Body of pancreas (tissue), 4 donors: Measurements from ENCODE around the gene RGS18. TPM values are rescaled to one million over a fixed set of nuclear protein-coding genes. Genes with fewer than 3 reads are reported as not detected.

ENCODE experiments used
- ATAC-seq: fragments of 150-250 bp; one replicate; pipeline ENCODE4 v1.9.1; 2016
- DNase-seq, 4 donors: peaks; one replicate each; pipeline ENCODE4 v3.0.0-alpha.2; 2019
- H3K27ac ChIP-seq, 4 donors: fragments of 200-600 bp; sonication (generic); 1 replicate in 3 of 4; 2 replicates in 1 of 4; pipeline versions ENCODE4 v1.5.1 to v1.6.1; 2016 to 2019; ENCODE audit warnings: mild to moderate bottlenecking in 1 of 4, mixed read lengths in 1 of 4, moderate library complexity in 1 of 4
- H3K27me3 ChIP-seq, 2 donors: fragments of 200-600 bp; sonication (generic); one replicate each; pipeline ENCODE4 v1.6.0; 2016; ENCODE audit warnings: mild to moderate bottlenecking in 1 of 2
- H3K36me3 ChIP-seq, 2 donors: fragments of 200-600 bp; sonication (generic); replicated peaks in 1 of 2; 2 replicates each; pipeline ENCODE4 v1.5.1; 2016; ENCODE audit warnings: low read depth in 2 of 2; ENCODE audit not compliant: insufficient read depth in 1 of 2
- H3K4me1 ChIP-seq: fragments of 200-600 bp; sonication (generic); one replicate; pipeline ENCODE4 v1.6.0; 2016
- H3K4me3 ChIP-seq, 2 donors: fragments of 200-600 bp; sonication (generic); 1 replicate in 1 of 2; 2 replicates in 1 of 2; pipeline ENCODE4 v1.5.1; 2016 to 2019
- H3K9me3 ChIP-seq, 3 donors: fragments of 200-600 bp; sonication (generic); 1 replicate in 2 of 3; 2 replicates in 1 of 3; pipeline ENCODE4 v1.5.1; 2016
- POLR2A ChIP-seq, 3 donors: fragments of 450-650 bp; IDR thresholded peaks; one replicate each; pipeline ENCODE4 v1.6.1; 2016; ENCODE audit warnings: antibody characterized with exemption in 3 of 3, mild to moderate bottlenecking in 2 of 3
- WGBS, 2 donors: methylation state at CpG; one replicate each; pipeline ENCODE4 v1.1.5; 2017; 5-methylcytosine and 5-hydroxymethylcytosine counted together
- intact Hi-C: fragments of 100-400 bp; cut with DNase I; formaldehyde crosslinking; loops from one replicate; pipeline ENCODE4 v1.15.1; 2023
- total RNA-seq, 2 donors: library from RNA; depleted of rRNA; stranded (reverse); fragments of >200 nt; gene quantifications; one replicate each; pipeline ENCODE4 v1.1.0, GENCODE V29; 2016
- TF ChIP-seq, protein P1 (sequence below), 7 experiments: fragments of 450-650 bp in 4 of 7; fragments of 200-600 bp in 3 of 7; sonication (generic) in 3 of 7; IDR thresholded peaks; one replicate each; pipeline ENCODE4 v1.5.1; 2016 to 2019; ENCODE audit warnings: antibody characterized with exemption in 7 of 7

The RGS18 gene
- total RNA-seq, 2 donors from 2014 or later: 1.0 to 2.3 TPM

DNA sequence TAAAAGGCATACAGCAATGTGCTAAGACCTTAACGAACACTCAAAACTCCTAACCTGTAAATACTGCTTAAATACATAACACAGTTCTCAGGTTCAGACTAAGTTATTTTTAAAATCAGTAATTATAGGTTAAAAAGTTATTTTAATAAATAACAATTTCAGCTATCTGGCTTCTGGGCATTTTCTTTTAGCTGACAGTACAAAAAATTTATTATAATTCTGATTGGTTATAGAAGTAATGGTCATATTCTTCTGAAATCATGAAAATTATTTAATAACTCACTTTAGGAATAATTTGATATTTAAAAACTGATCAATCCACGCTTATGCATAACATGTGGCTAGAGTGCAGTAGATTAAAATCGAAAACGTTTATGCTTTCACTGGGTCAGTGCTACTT is 10.7 kb downstream of the RGS18 start:
- Histone ChIP-seq H3K9me3 (no peaks in the 10 kb centered on the region), H3K27ac (no peak overlapping the region), H3K4me3 (no peak overlapping the region), H3K27me3 (no peaks in the 10 kb centered on the region), H3K36me3 (no peaks in the 10 kb centered on the region), H3K4me1 (peaks cover 7% of the 10 kb centered on the region)
- TF ChIP-seq, protein P1, sequence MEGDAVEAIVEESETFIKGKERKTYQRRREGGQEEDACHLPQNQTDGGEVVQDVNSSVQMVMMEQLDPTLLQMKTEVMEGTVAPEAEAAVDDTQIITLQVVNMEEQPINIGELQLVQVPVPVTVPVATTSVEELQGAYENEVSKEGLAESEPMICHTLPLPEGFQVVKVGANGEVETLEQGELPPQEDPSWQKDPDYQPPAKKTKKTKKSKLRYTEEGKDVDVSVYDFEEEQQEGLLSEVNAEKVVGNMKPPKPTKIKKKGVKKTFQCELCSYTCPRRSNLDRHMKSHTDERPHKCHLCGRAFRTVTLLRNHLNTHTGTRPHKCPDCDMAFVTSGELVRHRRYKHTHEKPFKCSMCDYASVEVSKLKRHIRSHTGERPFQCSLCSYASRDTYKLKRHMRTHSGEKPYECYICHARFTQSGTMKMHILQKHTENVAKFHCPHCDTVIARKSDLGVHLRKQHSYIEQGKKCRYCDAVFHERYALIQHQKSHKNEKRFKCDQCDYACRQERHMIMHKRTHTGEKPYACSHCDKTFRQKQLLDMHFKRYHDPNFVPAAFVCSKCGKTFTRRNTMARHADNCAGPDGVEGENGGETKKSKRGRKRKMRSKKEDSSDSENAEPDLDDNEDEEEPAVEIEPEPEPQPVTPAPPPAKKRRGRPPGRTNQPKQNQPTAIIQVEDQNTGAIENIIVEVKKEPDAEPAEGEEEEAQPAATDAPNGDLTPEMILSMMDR (IDR thresholded peaks at IDR 0.05): no peak
- TF ChIP-seq POLR2A (IDR thresholded peaks at IDR 0.05): no peak
- no peak for DNase-seq
- no peak for ATAC-seq
- intact Hi-C loops: no loop called here
- 36 to 41% methylated on average over 4 of the region's 4 CpGs for WGBS, 2 donors

DNA sequence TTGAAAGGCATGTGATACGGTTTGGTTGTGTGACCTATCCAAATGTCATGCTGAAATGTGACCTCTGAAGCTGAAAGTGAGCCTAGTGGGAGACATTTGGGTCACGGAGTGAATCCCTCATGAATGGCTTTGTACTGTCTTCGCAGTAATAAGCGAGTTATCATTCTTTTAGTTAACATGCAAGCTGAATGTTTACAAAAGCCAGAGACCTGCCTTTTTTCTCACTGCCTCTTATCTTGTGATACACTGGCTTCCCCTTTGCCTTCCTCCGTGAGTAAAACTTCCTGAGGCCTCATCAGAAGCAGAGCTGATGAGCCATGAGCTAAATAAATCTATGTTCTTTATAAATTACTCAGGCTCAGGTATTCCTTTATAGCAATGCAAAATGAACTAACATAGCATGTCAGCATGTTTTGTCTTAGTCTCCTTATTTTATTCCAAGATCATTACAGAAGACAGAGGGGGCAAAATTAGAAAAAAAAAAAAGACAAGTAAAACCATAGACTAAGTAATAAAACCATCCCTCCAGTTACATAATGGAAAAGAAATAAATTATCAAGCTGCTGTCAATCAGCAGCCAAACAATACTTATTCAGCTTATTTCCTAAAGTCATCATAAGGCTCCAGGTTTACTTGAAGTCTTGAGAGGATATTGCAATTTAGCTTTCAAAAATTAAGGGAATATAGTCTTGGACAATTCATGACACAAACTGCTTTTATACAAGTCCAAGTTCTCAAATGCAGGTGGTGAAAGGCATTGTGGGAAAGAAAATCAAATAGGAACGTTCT is 12.1 kb downstream of the RGS18 start:
- TF ChIP-seq, protein P1 (IDR thresholded peaks at IDR 0.05): no peak
- no peak for TF ChIP-seq POLR2A (IDR thresholded peaks at IDR 0.05)
- intact Hi-C loops: no loop called here
- Histone ChIP-seq H3K9me3 (no peaks in the 10 kb centered on the region), H3K27me3 (no peaks in the 10 kb centered on the region), H3K4me1 (peaks cover 7% of the 10 kb centered on the region), H3K27ac (no peak overlapping the region), H3K36me3 (no peaks in the 10 kb centered on the region), H3K4me3 (no peak overlapping the region)
- WGBS, 2 donors: 26 to 36% methylated on average over 6 of the region's 6 CpGs
- DNase-seq: no peak
- ATAC-seq: no peak

DNA sequence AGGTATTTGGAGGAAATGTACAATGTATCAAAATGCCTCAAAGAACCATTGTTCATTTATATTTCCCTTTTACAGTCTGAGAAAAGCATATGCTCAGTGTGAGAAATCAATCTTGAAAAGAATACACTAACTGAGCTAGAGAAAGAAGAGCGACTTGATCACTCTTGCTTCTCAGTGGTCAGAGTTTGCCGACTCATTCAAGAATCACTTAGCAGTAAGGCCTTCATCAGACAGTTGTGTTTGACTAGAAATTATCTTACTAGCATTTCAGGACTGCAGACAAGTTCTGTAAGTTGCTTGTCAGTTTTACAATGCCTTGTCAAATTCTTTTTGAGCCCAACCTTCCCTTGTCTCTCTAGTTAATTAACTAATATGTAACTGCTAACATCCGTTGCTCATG is 12.9 kb downstream of the RGS18 start:
- TF ChIP-seq, protein P1 (IDR thresholded peaks at IDR 0.05): no peak
- no peak for TF ChIP-seq POLR2A (IDR thresholded peaks at IDR 0.05)
- Histone ChIP-seq H3K4me1 (peaks cover 7% of the 10 kb centered on the region), H3K27me3 (no peaks in the 10 kb centered on the region), H3K4me3 (no peak overlapping the region), H3K9me3 (no peaks in the 10 kb centered on the region), H3K27ac (no peak overlapping the region), H3K36me3 (no peaks in the 10 kb centered on the region)
- ATAC-seq (no peak), DNase-seq (no peak)
- WGBS, 2 donors: 61 to 69% methylated on average over 3 of the region's 3 CpGs
- intact Hi-C loops: no loop called here

DNA sequence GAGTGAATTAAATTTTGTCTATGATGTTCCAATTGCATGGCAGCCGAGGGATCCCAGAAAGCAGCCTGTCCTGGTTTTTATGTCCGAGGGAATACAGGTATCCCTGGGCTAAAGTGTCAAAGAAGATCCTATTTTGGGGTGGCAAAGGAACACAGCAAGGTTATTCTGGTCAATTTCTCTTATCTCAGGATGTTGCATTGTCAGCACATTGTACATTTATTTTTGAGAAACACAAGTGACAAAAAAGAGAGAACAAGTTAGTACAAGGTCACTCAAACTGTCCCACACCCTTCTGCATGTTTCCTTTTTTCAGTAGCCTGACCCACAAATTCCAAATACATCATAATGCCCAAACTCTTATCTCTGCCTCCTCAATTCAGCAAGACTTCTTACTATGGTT is 17.7 kb downstream of the RGS18 start:
- Histone ChIP-seq H3K27me3 (no peaks in the 10 kb centered on the region), H3K9me3 (no peaks in the 10 kb centered on the region), H3K4me1 (no peaks in the 10 kb centered on the region), H3K36me3 (no peaks in the 10 kb centered on the region), H3K27ac (no peak overlapping the region), H3K4me3 (no peak overlapping the region)
- TF ChIP-seq POLR2A (IDR thresholded peaks at IDR 0.05): no peak
- TF ChIP-seq, protein P1 (IDR thresholded peaks at IDR 0.05): no peak
- WGBS, 2 donors: 72 to 76% methylated on average over 2 of the region's 2 CpGs
- intact Hi-C loops: no loop called here
- ATAC-seq (no peak), DNase-seq (no peak)

DNA sequence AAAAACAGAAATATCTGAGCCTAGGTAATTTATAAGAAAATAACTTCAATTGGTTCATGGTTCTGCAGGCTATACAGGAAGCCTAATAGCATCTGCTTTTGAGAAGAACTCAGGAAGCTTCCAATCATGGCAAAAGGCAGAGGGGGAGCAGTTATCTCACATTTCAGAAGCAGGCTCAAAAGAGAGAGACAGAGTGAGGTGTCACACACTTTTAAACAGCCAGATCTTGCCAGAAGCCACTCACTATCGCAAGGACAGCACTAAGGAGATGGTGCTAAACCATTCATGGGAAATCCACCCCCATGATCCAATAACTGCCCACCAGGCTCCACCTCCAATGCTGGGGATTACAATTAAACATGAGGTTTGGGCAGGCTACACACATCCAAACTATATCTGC is 25.5 kb downstream of the RGS18 start:
- Histone ChIP-seq H3K27me3 (no peaks in the 10 kb centered on the region), H3K9me3 (no peaks in the 10 kb centered on the region), H3K36me3 (no peaks in the 10 kb centered on the region), H3K27ac (no peak overlapping the region), H3K4me3 (no peak overlapping the region), H3K4me1 (no peaks in the 10 kb centered on the region)
- TF ChIP-seq, protein P1 (IDR thresholded peaks at IDR 0.05): no peak
- TF ChIP-seq POLR2A (IDR thresholded peaks at IDR 0.05): no peak
- no peak for DNase-seq
- intact Hi-C loops: no loop called here
- WGBS, 2 donors: 67 to 100% methylated on average over 1 of the region's 1 CpG
- no peak for ATAC-seq
